Liver (tissue), 9 donors: ENCODE results near the gene CENPX. TPM values are rescaled to one million over a fixed set of nuclear protein-coding genes. Genes with fewer than 3 reads are reported as not detected.

ENCODE experiments used
- DNase-seq: peaks from one replicate; pipeline ENCODE4 v3.0.0-alpha.2; 2017; ENCODE audit warnings: low spot score
- H3K27ac ChIP-seq, 2 donors: one replicate each; pipeline ENCODE4 v1.7.0; 2013; ENCODE audit warnings: inconsistent platforms in 2 of 2, low read length in 2 of 2, control low read depth in 1 of 2, low read depth in 1 of 2, mild to moderate bottlenecking in 1 of 2
- H3K27me3 ChIP-seq, 4 donors: one replicate each; pipeline versions ENCODE4 v1.6.1 to v1.7.0; 2013; ENCODE audit warnings: low read length in 3 of 4, inconsistent platforms in 1 of 4, mild to moderate bottlenecking in 1 of 4, moderate library complexity in 1 of 4; ENCODE audit not compliant: control insufficient read depth in 4 of 4, insufficient read depth in 4 of 4
- H3K36me3 ChIP-seq, 4 donors: one replicate each; pipeline versions ENCODE4 v1.6.1 to v1.7.0; 2013; ENCODE audit warnings: low read length in 3 of 4, mild to moderate bottlenecking in 3 of 4, low read depth in 1 of 4, moderate library complexity in 1 of 4; ENCODE audit not compliant: control insufficient read depth in 4 of 4, insufficient read depth in 3 of 4
- H3K4me1 ChIP-seq, 4 donors: one replicate each; pipeline versions ENCODE4 v1.6.1 to v1.7.0; 2013; ENCODE audit warnings: low read length in 3 of 4, mild to moderate bottlenecking in 3 of 4, moderate library complexity in 1 of 4; ENCODE audit not compliant: control insufficient read depth in 4 of 4, insufficient read depth in 4 of 4
- H3K4me3 ChIP-seq, 3 donors: one replicate each; pipeline versions ENCODE4 v1.6.1 to v1.7.0; 2013; ENCODE audit warnings: low read length in 3 of 3, control low read depth in 1 of 3, low read depth in 1 of 3, mild to moderate bottlenecking in 1 of 3
- H3K9ac ChIP-seq, 2 donors: one replicate each; pipeline ENCODE4 v1.7.0; 2013; ENCODE audit warnings: low read length in 2 of 2, mild to moderate bottlenecking in 2 of 2, moderate library complexity in 2 of 2, control low read depth in 1 of 2, low read depth in 1 of 2
- H3K9me3 ChIP-seq, 4 donors: one replicate each; pipeline versions ENCODE4 v1.6.1 to v1.7.0; 2013; ENCODE audit warnings: low read length in 3 of 4; ENCODE audit not compliant: control insufficient read depth in 4 of 4
- EGR1 ChIP-seq, 2 donors: IDR thresholded peaks; 2 replicates each; pipeline ENCODE4 v1.6.1; 2016 to 2018; ENCODE audit warnings: antibody characterized with exemption in 2 of 2, low read depth in 2 of 2
- FOXA1 ChIP-seq: IDR thresholded peaks from 2 replicates; pipeline ENCODE4 v1.6.1; 2016; ENCODE audit warnings: antibody characterized with exemption
- FOXA2 ChIP-seq: IDR thresholded peaks from 2 replicates; pipeline ENCODE4 v1.6.1; 2016; ENCODE audit warnings: antibody characterized with exemption
- GABPA ChIP-seq, 2 donors: IDR thresholded peaks in 1 of 2; conservative IDR thresholded peaks in 1 of 2; 2 replicates each; pipeline ENCODE4 v1.6.1; 2016; ENCODE audit warnings: antibody characterized with exemption in 2 of 2, mild to moderate bottlenecking in 1 of 2, moderate library complexity in 1 of 2
- HNF4A ChIP-seq, 2 donors: conservative IDR thresholded peaks; 2 replicates each; pipeline ENCODE4 v1.6.1; 2016; ENCODE audit warnings: antibody characterized with exemption in 2 of 2, mild to moderate bottlenecking in 2 of 2
- HNF4G ChIP-seq: IDR thresholded peaks from 2 replicates; pipeline ENCODE4 v1.6.1; 2016; ENCODE audit warnings: antibody characterized with exemption
- JUND ChIP-seq, 2 donors: IDR thresholded peaks; 2 replicates each; pipeline ENCODE4 v1.6.1; 2016; ENCODE audit warnings: antibody characterized with exemption in 2 of 2
- NR2F2 ChIP-seq: IDR thresholded peaks from 2 replicates; pipeline ENCODE4 v1.6.1; 2016; ENCODE audit warnings: antibody characterized with exemption
- RAD21 ChIP-seq, 2 donors: IDR thresholded peaks; 2 replicates each; pipeline ENCODE4 v1.6.1; 2016; ENCODE audit warnings: antibody characterized with exemption in 2 of 2, mild to moderate bottlenecking in 2 of 2
- REST ChIP-seq: IDR thresholded peaks from 2 replicates; pipeline ENCODE4 v1.6.1; 2016; ENCODE audit warnings: antibody characterized with exemption, mild to moderate bottlenecking
- RXRA ChIP-seq, 2 donors: IDR thresholded peaks; 2 replicates each; pipeline ENCODE4 v1.6.1; 2017 to 2018; ENCODE audit warnings: antibody characterized with exemption in 2 of 2, mild to moderate bottlenecking in 1 of 2
- SP1 ChIP-seq: IDR thresholded peaks from 2 replicates; pipeline ENCODE4 v1.6.1; 2018; ENCODE audit warnings: antibody characterized with exemption, mild to moderate bottlenecking
- TAF1 ChIP-seq: conservative IDR thresholded peaks from 2 replicates; pipeline ENCODE4 v1.6.1; 2016; ENCODE audit warnings: antibody characterized with exemption, mild to moderate bottlenecking
- YY1 ChIP-seq: IDR thresholded peaks from 2 replicates; pipeline ENCODE4 v1.6.1; 2016; ENCODE audit warnings: antibody characterized with exemption, mild to moderate bottlenecking
- WGBS: extraction: QIAGEN DNeasy Blood & Tissue Kit; methylation state at CpG from one replicate; pipeline ENCODE4 v1.1.7; 2013; 5-methylcytosine and 5-hydroxymethylcytosine counted together
- polyA plus RNA-seq, 2 donors: library from polyadenylated mRNA; stranded (reverse) in 1 of 2; unstranded in 1 of 2; fragments of 200-250 nt in 1 of 2; fragments of >200 nt in 1 of 2; fragmentation: Nextera tagmentation in 1 of 2; extraction: Ambion mirVana in 1 of 2; gene quantifications; one replicate each; pipeline versions ENCODE4 v1.2.1 to v1.2.3, GENCODE V29; 2013 to 2015
- total RNA-seq, 2 donors: library from RNA; depleted of rRNA; stranded (reverse); fragments of >200 nt; gene quantifications; one replicate each; pipeline ENCODE4 v1.2.3, GENCODE V29; 2014
- TF ChIP-seq, protein P1 (sequence below): IDR thresholded peaks from 2 replicates; pipeline ENCODE4 v1.6.1; 2016; ENCODE audit warnings: antibody characterized with exemption
- TF ChIP-seq, protein P2 (sequence below): fragments of 150-350 bp; IDR thresholded peaks from 2 replicates; pipeline ENCODE4 v1.5.1; 2017; ENCODE audit warnings: improper control_type of control experiment, low read depth, low read length; ENCODE audit not compliant: missing input control
- TF ChIP-seq, protein P3 (sequence below): IDR thresholded peaks from 2 replicates; pipeline ENCODE4 v1.6.1; 2016; ENCODE audit warnings: antibody characterized with exemption
- TF ChIP-seq, protein P4 (sequence below): IDR thresholded peaks from 2 replicates; pipeline ENCODE4 v1.6.1; 2016; ENCODE audit warnings: antibody characterized with exemption
- donor health status: healthy.
- donor health status: healthy.
- donor health status: healthy.
- donor health status: healthy.
- donor health status: healthy.

CENPX gene
- total RNA-seq (10 to 100 TPM; 22.5 to 40.6 TPM), polyA plus RNA-seq (10 to 100 TPM; 49.2 to 83.9 TPM)

DNA sequence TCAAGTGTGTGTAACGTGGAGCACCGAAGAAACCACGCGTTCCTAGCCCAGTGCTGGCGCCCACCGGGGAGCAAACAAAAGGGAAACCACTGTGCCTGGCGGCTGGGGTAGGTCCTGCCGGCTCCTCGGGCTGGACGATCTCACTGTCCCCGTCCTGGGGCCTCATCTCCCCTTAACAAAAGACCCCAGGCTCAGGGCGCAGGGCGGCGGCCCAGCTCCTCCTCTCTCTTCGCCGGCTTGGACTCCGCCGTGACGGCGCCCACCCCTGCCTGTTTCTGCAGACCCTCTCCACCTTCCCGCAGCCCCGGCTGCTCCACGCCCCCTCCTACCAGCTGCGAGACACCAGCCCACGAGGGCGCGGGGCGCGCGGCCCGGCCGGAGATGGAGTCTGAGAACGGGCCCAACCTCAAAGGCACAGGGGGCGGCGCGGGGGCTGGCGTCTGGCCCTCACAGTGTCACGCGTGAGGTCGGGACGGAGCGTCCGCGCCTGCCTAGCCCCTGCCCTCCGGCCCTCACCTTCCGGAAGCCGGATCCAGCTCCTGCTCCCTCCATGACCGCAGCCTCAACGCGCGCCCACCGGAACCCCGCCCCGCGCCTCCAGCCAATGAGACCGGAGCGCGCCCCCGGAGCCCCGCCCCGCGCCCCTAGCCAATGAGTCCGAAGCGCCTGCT lies at the start of gene CENPX:
Gene CENPX (minus strand): TSS at position 569 of the 671 bp plus-strand sequence. CDS start 17 bp downstream, at position 552.
- H3K36me3 ChIP-seq = no peaks in the 10 kb centered on the region
- H3K9ac ChIP-seq = peak within 1 kb of the TSS; percentile 67 to 70
- H3K9me3 ChIP-seq = no peaks in the 10 kb centered on the region
- under 1% methylated on average over 64 of the region's 64 CpGs for WGBS
- no peak for TF ChIP-seq HNF4A (conservative IDR thresholded peaks at IDR 0.05)
- no peak for TF ChIP-seq TAF1
- no peak for TF ChIP-seq EGR1 (IDR thresholded peaks at IDR 0.05; ENCODE audit: low read depth in 2 of 2)
- peak in 1 of 2 donors; percentile 73 for TF ChIP-seq GABPA (IDR thresholded peaks at IDR 0.05 in 1 of 2, conservative IDR thresholded peaks at IDR 0.05 in 1 of 2)
- peak within 1 kb of the TSS; percentile 64 to 80 (median 67) for H3K4me3 ChIP-seq
- H3K27ac ChIP-seq = peak within 1 kb of the TSS; percentile 60 to 61
- no peak for DNase-seq
- no peaks in the 10 kb centered on the region for H3K27me3 ChIP-seq
- H3K4me1 ChIP-seq = peaks cover 18 to 68% (median 44%) of the 10 kb centered on the region in 4 donors

GRCh38 chr17:82070611-82071010 lies 47.9 kb upstream of the CENPX start:
- peaks cover 0 to 6% (median 4%) of the 10 kb centered on the region in 4 donors for H3K4me1 ChIP-seq
- no peak overlapping the region for H3K27ac ChIP-seq
- H3K9me3 ChIP-seq = no peaks in the 10 kb centered on the region
- H3K27me3 ChIP-seq = no peaks in the 10 kb centered on the region
- TF ChIP-seq JUND (IDR thresholded peaks at IDR 0.05) (no peak), NR2F2 (no peak)
- TF ChIP-seq, protein P1, sequence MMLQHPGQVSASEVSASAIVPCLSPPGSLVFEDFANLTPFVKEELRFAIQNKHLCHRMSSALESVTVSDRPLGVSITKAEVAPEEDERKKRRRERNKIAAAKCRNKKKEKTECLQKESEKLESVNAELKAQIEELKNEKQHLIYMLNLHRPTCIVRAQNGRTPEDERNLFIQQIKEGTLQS = no peak
- no peak overlapping the region for H3K4me3 ChIP-seq
- DNase-seq = no peak
- no peak overlapping the region for H3K9ac ChIP-seq
- no peaks in the 10 kb centered on the region for H3K36me3 ChIP-seq

DNA sequence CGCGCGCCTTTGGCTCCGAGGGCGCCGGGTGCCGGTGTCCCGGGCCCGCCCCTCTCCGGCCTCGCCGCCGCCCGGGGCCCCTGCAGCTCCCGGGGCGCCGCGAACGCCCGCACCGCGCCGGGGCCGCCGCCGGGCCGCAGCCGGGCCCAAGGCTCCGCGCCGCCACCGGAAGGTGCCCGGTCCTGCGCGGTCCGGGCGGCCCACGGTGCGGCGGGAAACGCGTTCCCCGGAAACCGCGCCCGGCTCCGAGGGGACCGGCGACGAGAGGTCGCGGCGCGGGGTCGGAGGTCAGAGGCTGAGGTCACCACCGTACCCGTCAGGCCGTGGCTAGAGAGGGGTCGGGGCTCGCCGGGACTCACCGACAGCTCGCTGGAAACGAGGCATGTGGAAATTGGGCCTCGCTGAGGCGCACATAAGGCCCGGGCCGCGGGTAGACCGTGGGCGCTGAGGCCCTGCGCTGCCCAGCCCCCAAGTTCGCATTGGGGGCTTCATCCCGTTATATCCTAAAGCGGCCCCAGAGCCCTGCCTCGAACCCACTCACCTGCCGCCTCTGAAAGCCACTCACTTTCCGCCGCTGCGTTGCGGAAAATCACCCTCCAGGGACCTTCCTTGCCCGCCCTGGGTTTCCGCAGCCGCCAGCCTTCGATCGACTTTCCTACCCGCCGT lies 43.1 kb upstream of the CENPX start, which contains the start of gene DUS1L:
Gene DUS1L (minus strand): TSS at position 167 of the 666 bp plus-strand sequence. CDS start 745 bp downstream, outside the sequence.
- H3K27ac ChIP-seq = peak within 1 kb of the TSS; percentile 75 to 81
- peak; percentile 83 for DNase-seq

More for the DNA sequence above, 43.1 kb upstream of the CENPX start, which contains the start of gene DUS1L:
- H3K4me1 ChIP-seq = peaks cover 8 to 32% (median 24%) of the 10 kb centered on the region in 4 donors
- peak within 1 kb of the TSS; percentile 71 to 72 for H3K9ac ChIP-seq
- no peaks in the 10 kb centered on the region for H3K9me3 ChIP-seq
- WGBS = 15% methylated on average over 88 of the region's 88 CpGs
- no peaks in the 10 kb centered on the region for H3K27me3 ChIP-seq
- H3K36me3 ChIP-seq = peaks cover 2 to 23% (median 6%) of the 10 kb centered on the region in 4 donors
- TF ChIP-seq SP1 = peak; percentile 28
- peak; percentile 76 to 90 for TF ChIP-seq GABPA (IDR thresholded peaks at IDR 0.05 in 1 of 2, conservative IDR thresholded peaks at IDR 0.05 in 1 of 2)
- TF ChIP-seq TAF1 = no peak
- TF ChIP-seq RXRA (IDR thresholded peaks at IDR 0.05) = peak in 1 of 2 donors; percentile 22
- peak in 1 of 2 donors; percentile 16 for TF ChIP-seq HNF4A (conservative IDR thresholded peaks at IDR 0.05)
- no peak for TF ChIP-seq EGR1 (IDR thresholded peaks at IDR 0.05; ENCODE audit: low read depth in 2 of 2)
- TF ChIP-seq NR2F2 = peak; percentile 96
- TF ChIP-seq, protein P2, sequence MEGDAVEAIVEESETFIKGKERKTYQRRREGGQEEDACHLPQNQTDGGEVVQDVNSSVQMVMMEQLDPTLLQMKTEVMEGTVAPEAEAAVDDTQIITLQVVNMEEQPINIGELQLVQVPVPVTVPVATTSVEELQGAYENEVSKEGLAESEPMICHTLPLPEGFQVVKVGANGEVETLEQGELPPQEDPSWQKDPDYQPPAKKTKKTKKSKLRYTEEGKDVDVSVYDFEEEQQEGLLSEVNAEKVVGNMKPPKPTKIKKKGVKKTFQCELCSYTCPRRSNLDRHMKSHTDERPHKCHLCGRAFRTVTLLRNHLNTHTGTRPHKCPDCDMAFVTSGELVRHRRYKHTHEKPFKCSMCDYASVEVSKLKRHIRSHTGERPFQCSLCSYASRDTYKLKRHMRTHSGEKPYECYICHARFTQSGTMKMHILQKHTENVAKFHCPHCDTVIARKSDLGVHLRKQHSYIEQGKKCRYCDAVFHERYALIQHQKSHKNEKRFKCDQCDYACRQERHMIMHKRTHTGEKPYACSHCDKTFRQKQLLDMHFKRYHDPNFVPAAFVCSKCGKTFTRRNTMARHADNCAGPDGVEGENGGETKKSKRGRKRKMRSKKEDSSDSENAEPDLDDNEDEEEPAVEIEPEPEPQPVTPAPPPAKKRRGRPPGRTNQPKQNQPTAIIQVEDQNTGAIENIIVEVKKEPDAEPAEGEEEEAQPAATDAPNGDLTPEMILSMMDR = no peak
- TF ChIP-seq, protein P3, sequence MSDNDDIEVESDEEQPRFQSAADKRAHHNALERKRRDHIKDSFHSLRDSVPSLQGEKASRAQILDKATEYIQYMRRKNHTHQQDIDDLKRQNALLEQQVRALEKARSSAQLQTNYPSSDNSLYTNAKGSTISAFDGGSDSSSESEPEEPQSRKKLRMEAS = no peak
- TF ChIP-seq, protein P1 = no peak
- no peak for TF ChIP-seq HNF4G
- TF ChIP-seq, protein P4, sequence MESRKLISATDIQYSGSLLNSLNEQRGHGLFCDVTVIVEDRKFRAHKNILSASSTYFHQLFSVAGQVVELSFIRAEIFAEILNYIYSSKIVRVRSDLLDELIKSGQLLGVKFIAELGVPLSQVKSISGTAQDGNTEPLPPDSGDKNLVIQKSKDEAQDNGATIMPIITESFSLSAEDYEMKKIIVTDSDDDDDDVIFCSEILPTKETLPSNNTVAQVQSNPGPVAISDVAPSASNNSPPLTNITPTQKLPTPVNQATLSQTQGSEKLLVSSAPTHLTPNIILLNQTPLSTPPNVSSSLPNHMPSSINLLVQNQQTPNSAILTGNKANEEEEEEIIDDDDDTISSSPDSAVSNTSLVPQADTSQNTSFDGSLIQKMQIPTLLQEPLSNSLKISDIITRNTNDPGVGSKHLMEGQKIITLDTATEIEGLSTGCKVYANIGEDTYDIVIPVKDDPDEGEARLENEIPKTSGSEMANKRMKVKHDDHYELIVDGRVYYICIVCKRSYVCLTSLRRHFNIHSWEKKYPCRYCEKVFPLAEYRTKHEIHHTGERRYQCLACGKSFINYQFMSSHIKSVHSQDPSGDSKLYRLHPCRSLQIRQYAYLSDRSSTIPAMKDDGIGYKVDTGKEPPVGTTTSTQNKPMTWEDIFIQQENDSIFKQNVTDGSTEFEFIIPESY = no peak
- no peak for TF ChIP-seq FOXA2
- TF ChIP-seq JUND (IDR thresholded peaks at IDR 0.05) = no peak
- TF ChIP-seq REST = no peak
- no peak for TF ChIP-seq YY1
- no peak for TF ChIP-seq RAD21 (IDR thresholded peaks at IDR 0.05)
- no peak for TF ChIP-seq FOXA1
- peak within 1 kb of the TSS; percentile 61 to 96 (median 95) for H3K4me3 ChIP-seq
